ENCODE measurements around the gene DDR2. TPM values are rescaled to one million over a fixed set of nuclear protein-coding genes. Genes with fewer than 3 reads are reported as not detected.
"Not testable (repeated sequence)": the region's sequence is repeated elsewhere in the genome, so short reads cannot be mapped to it uniquely, and the experiment has no call there.

Gene DDR2
- total RNA-seq, 1 donor from 2014 or later: 2.9 TPM

GRCh38 chr1:162782671-162783070, 150.4 kb downstream of the DDR2 start:
- no peak for ATAC-seq

DNA sequence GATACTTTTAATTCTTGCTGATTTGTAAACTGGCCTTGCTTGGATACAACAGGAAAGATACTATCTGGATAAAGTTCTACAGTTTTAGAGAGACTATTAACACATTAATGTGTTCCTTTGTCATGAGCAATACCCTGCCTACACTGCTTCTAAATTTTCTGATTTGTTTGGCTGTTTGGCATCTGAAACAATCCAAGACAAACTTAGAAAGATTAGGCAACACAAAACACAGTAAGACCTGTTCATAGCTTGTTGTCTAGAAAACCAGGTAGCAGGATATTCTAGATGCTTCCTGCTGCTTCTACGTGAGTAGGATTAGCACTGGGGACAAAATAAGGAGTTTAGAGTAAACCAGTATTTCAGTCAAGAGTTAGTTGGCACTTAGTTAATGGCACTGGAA, 152.7 kb downstream of the DDR2 start:
- peak; percentile 36 for ATAC-seq

GRCh38 chr1:162788783-162789182, 156.5 kb downstream of the DDR2 start:
- ATAC-seq: not testable (repeated sequence)

DNA sequence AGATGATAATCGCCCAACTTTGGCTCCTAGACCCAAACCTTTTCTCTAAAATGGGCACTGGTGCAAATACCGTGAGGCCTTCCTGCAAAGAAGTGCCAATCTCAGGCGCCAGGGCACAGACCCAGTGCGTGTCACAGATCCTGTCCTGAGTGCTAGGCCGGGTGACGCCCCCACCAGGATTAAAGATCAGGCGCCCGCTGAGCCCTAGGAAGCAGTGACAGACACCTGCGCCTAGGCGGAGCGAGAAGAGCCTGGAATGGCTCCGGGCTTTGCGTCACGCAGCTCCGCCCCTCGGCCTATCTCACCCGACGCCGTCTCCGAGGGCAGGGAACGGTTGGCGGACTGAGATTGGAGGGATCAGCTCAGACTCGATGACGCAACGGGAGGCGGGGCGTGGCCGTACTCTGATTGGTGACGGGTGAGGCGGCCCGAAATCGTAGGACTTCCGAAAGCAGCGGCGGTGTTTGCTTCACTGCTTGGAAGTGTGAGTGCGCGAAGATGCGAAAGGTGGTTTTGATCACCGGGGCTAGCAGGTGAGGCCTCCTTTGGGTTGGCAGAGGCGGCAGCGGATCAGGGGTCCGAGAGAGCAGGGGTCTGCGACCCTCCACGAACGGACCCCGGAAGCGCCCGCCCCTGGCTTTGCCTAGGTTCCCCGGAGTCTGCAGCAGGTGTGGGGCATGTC, 158.2 kb downstream of the DDR2 start, which contains the start of gene HSD17B7:
Gene HSD17B7 (plus strand): TSS at position 400 of the 682 bp plus-strand sequence. CDS start 99 bp downstream, at position 499.
- peak; percentile 100 for ATAC-seq

- peak; percentile 51 for ATAC-seq
These were observed 158.7 kb downstream of the DDR2 start for GRCh38 chr1:162790985-162791357.

DNA sequence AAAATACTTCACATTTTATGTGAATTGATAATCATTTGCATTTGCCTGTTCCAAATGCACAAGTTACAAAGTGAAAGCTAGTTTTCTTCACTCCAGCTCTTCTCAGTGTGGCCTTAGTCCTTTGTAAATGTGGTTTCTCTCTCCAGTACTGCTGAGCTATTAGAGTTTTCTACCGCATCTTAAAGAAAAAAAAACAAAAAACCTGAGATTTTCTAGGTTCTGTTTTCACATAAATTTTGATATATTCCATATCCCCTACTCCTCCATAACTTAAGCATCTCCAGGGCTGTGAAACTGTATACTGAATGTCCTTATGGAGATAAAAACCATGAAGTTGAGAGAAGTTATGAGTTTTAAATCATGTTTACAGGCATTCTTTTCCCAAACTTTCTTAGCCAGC, 162.0 kb downstream of the DDR2 start:
- ATAC-seq: not testable (repeated sequence)

DNA sequence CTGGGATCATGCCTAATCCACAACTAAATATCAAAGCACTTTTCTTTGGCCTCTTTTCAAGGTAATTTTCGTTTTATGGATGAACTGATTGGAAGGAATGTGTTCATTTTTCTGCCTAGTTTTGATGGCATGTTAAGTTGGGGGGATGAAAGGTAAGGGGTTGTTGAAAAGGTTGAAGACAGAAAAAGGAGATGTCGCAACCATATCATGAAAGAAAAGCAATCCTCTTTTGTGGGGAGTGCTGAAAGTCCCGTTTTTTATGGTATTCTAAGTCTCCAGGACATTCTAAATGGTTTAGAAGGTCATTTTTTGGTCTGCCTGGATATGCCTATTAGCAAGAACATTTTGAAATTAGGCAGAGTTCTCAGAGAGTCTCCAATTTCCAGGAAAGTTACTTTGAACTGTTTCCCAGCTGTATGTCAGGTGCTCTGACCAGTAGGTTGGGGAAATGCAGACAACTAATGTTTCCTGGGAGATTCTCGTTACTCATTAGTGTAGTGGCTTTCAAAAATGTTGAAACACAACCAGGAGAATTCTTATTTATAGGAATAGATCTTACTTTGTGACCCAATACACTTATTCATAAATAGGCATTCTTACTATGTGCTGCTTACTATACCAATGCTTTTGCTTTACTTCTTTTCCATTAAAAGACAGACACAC, 164.5 kb downstream of the DDR2 start:
- not testable (repeated sequence) for ATAC-seq

DNA sequence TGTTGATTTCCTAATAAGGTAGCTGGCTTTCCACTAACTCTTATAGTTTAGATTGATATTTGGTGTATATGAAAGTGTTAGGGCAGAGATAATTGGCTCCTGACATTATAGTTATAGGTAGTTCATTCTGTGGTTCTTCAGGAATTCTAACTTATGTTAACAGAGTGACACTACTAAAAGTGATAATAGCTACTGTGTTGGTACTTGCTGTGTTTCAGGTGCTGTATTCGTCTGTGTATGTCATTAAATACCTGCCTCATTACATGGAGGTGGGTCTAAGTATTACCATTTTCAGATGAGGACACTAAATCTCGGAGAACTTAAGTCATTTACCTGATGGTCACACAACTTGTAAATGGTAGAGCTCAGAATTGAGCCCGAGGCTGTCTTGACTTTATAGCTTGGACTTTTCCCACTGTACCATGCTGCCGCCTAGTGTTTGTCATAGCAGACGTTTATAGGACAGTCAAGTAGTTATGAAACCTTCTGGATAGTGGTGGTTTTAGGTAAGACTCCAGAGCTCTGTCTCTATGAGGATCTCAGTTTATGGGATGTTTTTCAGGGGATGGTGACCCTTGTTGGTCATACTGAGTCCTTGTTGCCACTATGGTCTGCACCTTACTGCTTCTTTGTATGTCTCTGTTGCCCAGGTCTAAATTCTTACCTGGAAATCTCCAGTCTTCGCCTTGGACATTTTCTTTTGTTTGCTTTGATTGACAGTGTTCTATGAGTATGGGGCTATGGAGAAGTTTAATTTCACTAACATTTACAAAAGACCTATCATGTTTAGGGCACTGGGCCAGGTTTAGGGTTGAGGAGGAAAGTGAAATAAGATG, 167.9 kb downstream of the DDR2 start:
- ATAC-seq: peak; percentile 89

- ATAC-seq: not testable (repeated sequence)
These were observed 175.2 kb downstream of the DDR2 start for GRCh38 chr1:162807503-162807902.

- not testable (repeated sequence) for ATAC-seq
These were observed 180.1 kb downstream of the DDR2 start for GRCh38 chr1:162812357-162812756.

DNA sequence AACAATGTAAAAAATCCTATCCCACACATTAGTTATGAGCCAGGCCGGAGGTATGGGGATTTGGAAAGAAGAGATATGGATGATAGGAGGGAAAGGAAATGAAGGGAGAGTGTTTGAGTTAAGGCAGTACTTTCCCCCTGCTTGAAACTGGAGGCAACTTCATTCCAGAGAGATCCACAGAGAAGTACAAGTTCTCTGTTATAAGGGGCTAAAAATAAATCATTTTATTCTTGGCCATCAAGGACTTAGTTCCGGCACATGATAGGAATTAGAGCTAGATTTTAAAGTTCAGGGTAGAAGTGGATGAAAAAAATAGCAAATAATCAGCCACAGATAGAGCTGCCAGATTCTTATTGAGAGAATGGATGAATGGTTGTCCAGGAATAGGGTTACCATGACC, 185.9 kb downstream of the DDR2 start:
- ATAC-seq: not testable (repeated sequence)

GRCh38 chr1:162818666-162819065, 186.4 kb downstream of the DDR2 start:
- ATAC-seq: not testable (repeated sequence)

DNA sequence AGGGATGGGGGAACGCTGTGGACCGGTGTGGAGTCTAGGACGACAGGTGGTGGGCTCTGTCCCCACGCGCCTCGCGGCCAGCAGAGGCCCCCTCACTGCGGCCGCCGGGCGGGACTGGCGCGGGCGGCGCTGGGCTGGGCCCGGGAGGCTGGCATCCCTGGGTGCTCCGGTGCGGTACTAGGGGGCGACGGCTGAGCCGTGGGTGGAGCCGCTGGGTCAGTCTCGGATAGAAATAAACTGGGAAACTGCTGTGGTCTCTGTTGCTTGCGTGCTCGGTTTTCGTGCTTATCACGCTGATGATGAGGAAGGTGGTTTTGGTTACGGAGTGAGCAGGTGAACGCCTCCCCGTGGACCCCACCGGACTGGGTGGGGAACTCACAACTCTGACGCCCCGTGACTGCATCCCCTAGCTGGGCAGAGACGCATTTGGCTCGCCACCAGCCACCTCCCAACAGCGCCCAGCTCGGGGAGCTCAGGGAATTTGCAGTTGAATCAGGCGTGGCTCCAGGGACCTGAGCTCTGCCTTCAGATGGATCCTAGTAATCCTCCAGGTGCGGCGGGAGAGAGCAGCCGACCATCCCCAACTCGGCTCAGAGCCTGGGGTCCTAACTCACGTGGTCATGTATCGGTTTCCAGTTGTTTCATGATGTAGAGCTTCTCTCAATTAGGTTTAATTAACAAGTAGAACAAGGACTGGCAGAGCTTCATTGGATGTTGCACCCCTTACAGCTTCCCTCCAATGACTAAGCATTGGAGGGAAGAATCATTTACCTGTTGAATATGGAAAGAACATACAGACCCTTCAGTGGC, 190.3 kb downstream of the DDR2 start:
- ATAC-seq: peak; percentile 38

- no peak for ATAC-seq
These were observed 191.0 kb downstream of the DDR2 start for GRCh38 chr1:162823231-162823630.

DNA sequence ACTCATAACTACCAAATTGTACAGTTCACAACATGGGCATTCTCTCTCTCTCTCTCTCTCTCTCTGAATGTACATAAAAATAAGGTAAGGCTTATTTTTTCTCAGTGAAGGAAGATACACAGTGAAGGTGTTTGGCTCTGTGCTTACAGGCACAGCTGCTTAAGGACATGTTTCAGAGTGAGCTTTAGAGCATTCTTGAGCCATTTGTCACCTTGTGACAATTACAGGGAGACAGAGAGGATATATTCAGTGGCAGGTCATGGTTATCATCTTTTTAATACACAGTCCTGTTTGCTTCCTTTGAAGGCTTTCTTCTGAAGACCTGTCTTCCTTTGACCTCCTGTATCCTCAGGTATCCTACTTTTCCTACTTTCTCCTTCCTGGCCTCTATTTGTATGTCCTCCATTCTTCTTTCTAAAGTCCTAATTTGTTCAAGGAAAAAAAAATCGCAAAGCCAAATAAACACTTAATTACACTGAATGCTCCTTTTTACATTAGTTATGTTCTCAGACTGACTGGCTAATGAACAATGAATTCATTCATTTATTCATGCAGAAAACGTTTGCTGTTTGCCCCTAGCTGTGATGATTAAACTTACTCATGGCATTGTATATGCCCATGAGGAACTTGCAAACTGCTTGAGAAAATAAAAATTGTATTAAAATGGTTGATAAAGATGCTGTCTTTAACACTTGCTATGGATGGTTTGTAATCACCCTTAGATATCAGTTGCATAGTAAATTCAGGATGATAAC, 191.7 kb downstream of the DDR2 start:
- ATAC-seq: peak; percentile 26

DNA sequence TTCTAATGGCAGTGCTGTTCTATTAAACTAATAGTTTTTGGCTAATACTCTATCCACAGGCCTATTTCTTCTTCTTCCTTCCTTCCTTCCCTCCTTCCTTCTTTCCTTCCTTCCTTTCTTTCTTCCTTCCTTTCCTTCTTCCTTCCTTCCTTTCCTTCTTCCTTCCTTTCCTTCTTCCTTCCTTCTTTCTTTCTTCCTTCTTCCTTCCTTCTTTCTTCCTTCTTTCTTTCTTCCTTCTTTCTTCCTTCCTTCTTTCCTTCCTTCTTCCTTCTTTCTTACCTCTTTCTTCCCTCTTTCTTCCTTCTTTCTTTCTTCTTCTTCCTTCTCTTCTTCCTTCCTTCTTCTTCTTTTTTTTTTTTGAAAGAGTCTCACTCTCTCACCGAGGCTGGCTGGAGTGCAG, 197.0 kb downstream of the DDR2 start:
- ATAC-seq: no peak

- no peak for ATAC-seq
These were observed 200.2 kb downstream of the DDR2 start for GRCh38 chr1:162832470-162832869.

GRCh38 chr1:162835157-162835899, 203.1 kb downstream of the DDR2 start:
- no peak for ATAC-seq
